IMR-90 (cell line): ENCODE results near the gene CA11.

Experiments
- BHLHE40 ChIP-seq: fragments of 150-350 bp; IDR thresholded peaks from 2 replicates; pipeline ENCODE4 v1.6.1; 2016; ENCODE audit warnings: mild to moderate bottlenecking, low read depth, low read length
- CTCF ChIP-seq: conservative IDR thresholded peaks from 2 replicates; pipeline ENCODE4 v1.5.1; 2012; ENCODE audit warnings: mild to moderate bottlenecking, low read depth, low read length, improper control_type of control experiment
- MXI1 ChIP-seq: IDR thresholded peaks from 2 replicates; pipeline ENCODE4 v1.6.1; 2012; ENCODE audit warnings: low read depth, mild to moderate bottlenecking, low read length, moderate library complexity, borderline replicate concordance
- NFE2L2 ChIP-seq: fragments of 150-350 bp; IDR thresholded peaks from 2 replicates; pipeline ENCODE4 v1.6.1; 2016; ENCODE audit warnings: low read depth, mild to moderate bottlenecking, low read length
- POLR2A ChIP-seq: IDR thresholded peaks from 2 replicates; pipeline ENCODE4 v1.6.1; 2012; ENCODE audit warnings: mild to moderate bottlenecking, low read depth, low read length
- USF2 ChIP-seq: fragments of 150-350 bp; IDR thresholded peaks from 2 replicates; pipeline ENCODE4 v1.6.1; 2017; ENCODE audit warnings: mild to moderate bottlenecking, antibody characterized with exemption, low read length, low read depth
- TF ChIP-seq, protein P1 (sequence below): fragments of 150-350 bp; IDR thresholded peaks from 2 replicates; pipeline ENCODE4 v1.6.1; 2016; ENCODE audit warnings: low read depth, mild to moderate bottlenecking, low read length, moderate library complexity, borderline replicate concordance

GRCh38 chr19:48674216-48674809 is 28.3 kb upstream of the CA11 start:
- TF ChIP-seq USF2 (no peak), MXI1 (no peak), POLR2A (no peak), CTCF (no peak), BHLHE40 (no peak), NFE2L2 (no peak)
- TF ChIP-seq, protein P1, sequence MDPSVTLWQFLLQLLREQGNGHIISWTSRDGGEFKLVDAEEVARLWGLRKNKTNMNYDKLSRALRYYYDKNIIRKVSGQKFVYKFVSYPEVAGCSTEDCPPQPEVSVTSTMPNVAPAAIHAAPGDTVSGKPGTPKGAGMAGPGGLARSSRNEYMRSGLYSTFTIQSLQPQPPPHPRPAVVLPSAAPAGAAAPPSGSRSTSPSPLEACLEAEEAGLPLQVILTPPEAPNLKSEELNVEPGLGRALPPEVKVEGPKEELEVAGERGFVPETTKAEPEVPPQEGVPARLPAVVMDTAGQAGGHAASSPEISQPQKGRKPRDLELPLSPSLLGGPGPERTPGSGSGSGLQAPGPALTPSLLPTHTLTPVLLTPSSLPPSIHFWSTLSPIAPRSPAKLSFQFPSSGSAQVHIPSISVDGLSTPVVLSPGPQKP = no peak
